Globus pallidus (tissue), 1 donor: ENCODE measurements around the gene ADSS1.
A peak's percentile ranks its signal among the peaks of the same experiment; 100 is the strongest.

Source experiments
- DNase-seq: peaks from one replicate; pipeline ENCODE4 v3.0.0-alpha.2; 2015; ENCODE audit warnings: low spot score

Gene ADSS1

GRCh38 chr14:104795781-104796686 is 72.0 kb downstream of the ADSS1 start:
- DNase-seq, result peak; percentile 38

GRCh38 chr14:104796687-104797081 is 72.7 kb downstream of the ADSS1 start:
- DNase-seq, result no peak
